ENCODE measurements around the gene RAB7A.

Gene RAB7A

DNA sequence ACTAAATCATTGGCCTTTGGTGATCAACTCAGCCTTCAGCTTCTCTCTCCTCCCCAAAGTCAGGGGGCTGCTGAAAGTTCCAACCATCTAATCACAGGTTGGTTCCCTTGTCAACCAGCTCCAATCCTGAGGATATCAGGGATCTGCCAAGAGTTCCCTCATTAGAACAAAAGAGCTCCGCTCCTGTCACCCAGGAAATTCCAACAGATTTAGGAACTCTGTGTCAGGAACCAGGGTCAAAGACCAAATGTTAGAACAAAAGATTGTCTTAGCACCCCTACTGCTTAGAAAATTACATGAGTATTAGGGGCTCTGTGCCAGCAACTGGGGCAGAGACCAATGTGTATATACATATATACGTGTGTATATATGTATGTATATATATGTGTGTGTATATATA, 32.3 kb upstream of the RAB7A start:
- Histone ChIP-seq H3K79me2 (no peaks in the 10 kb centered on the region), H3K4me2 (ENCODE audit: low read length) (no peak overlapping the region), H2AFZ (no peak overlapping the region), H3K4me3 (ENCODE audit: low read depth, low read length) (no peak overlapping the region), H3K9me3 (ENCODE audit: control insufficient read depth, low read length) (no peaks in the 10 kb centered on the region), H3K9ac (no peak overlapping the region), H3K4me1 (no peaks in the 10 kb centered on the region), H3K27ac (no peak overlapping the region), H3K27me3 (ENCODE audit: control insufficient read depth, insufficient read depth, low read length) (no peaks in the 10 kb centered on the region), H3K36me3 (ENCODE audit: control insufficient read depth, insufficient read depth, low read length) (no peaks in the 10 kb centered on the region)
- TF ChIP-seq, protein P1, sequence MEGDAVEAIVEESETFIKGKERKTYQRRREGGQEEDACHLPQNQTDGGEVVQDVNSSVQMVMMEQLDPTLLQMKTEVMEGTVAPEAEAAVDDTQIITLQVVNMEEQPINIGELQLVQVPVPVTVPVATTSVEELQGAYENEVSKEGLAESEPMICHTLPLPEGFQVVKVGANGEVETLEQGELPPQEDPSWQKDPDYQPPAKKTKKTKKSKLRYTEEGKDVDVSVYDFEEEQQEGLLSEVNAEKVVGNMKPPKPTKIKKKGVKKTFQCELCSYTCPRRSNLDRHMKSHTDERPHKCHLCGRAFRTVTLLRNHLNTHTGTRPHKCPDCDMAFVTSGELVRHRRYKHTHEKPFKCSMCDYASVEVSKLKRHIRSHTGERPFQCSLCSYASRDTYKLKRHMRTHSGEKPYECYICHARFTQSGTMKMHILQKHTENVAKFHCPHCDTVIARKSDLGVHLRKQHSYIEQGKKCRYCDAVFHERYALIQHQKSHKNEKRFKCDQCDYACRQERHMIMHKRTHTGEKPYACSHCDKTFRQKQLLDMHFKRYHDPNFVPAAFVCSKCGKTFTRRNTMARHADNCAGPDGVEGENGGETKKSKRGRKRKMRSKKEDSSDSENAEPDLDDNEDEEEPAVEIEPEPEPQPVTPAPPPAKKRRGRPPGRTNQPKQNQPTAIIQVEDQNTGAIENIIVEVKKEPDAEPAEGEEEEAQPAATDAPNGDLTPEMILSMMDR (IDR thresholded peaks at IDR 0.05), result no peak

DNA sequence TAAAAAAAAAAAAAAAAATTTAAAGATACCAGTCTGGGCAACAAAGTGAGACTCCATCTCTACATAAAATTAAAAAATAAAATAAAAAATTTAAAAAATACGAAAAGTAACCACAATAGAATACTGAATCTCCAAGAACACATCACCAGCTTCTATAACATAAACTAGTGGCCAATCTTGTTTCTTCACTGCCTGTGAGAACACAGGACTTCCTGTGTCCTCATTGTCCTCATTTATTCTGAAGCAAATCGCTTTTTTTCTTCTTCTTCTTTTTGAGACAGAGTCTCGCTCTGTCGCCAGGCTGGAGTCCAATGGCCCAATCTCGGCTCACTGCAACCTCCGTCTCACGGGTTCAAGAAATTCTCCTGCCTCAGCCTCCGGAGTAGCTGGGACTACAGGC, 28.6 kb upstream of the RAB7A start:
- TF ChIP-seq, protein P1 (IDR thresholded peaks at IDR 0.05), result no peak
- no peak overlapping the region for H3K4me2 ChIP-seq (ENCODE audit: low read length)
- no peak overlapping the region for H3K27ac ChIP-seq

DNA sequence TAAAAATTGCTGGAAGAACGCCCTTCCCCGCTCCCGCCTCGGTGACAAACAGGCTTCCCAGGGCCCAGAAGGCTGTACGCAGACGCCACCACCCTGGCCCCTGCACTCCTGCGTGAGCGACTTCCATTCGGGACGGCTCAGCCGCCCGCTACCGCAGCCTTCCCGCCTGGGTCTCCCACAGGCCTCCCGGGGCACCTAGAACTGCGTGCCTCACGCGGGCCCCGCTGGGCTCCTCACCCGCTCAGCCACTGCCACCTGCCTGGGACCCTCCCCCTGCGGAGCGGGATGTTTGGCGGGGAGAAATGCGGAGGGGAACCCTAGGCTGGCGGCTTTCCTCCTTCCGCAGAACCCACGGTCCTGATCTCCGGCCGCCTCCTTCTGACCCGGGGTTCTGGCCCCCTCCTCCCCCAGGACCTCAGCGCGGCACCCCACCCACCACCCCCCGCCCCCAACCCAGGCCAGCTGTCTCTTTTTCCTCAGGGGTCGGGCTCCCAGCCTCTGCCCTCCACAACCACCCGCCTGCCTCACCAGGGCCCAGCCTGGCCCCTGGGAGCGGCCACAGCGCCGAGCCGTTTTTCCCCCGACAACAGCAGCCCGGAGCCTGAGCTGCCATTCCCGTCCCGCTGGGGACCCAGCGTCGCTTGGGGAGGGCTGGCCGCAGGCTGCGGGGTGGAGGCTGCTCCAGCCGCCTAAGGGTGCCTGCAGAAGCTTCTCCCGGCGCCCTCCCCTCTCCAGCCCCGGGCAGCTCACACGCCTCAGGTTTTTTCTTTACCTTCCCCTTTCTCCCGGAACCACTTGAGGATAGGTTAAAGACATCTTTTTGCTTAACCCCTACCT, 27.6 kb upstream of the RAB7A start:
- no peaks in the 10 kb centered on the region for H3K79me2 ChIP-seq
- peak overlapping the region; percentile 65 for H3K4me2 ChIP-seq (ENCODE audit: low read length)
- no peaks in the 10 kb centered on the region for H3K27me3 ChIP-seq (ENCODE audit: control insufficient read depth, insufficient read depth, low read length)
- TF ChIP-seq, protein P1 (IDR thresholded peaks at IDR 0.05), result no peak
- H3K27ac ChIP-seq, result no peak overlapping the region
- H3K36me3 ChIP-seq (ENCODE audit: control insufficient read depth, insufficient read depth, low read length), result no peaks in the 10 kb centered on the region
- H3K9me3 ChIP-seq (ENCODE audit: control insufficient read depth, low read length), result no peaks in the 10 kb centered on the region
- no peaks in the 10 kb centered on the region for H3K4me1 ChIP-seq
- H3K9ac ChIP-seq, result no peak overlapping the region
- peak overlapping the region; percentile 83 for H2AFZ ChIP-seq
- H3K4me3 ChIP-seq (ENCODE audit: low read depth, low read length), result peak overlapping the region; percentile 13

More for the DNA sequence above, 28.6 kb upstream of the RAB7A start:
- H3K9ac ChIP-seq, result no peak overlapping the region
- no peaks in the 10 kb centered on the region for H3K4me1 ChIP-seq
- no peak overlapping the region for H3K4me3 ChIP-seq (ENCODE audit: low read depth, low read length)
- H3K27me3 ChIP-seq (ENCODE audit: control insufficient read depth, insufficient read depth, low read length), result no peaks in the 10 kb centered on the region
- H3K36me3 ChIP-seq (ENCODE audit: control insufficient read depth, insufficient read depth, low read length), result no peaks in the 10 kb centered on the region
- no peaks in the 10 kb centered on the region for H3K9me3 ChIP-seq (ENCODE audit: control insufficient read depth, low read length)
- H3K79me2 ChIP-seq, result no peaks in the 10 kb centered on the region
- no peak overlapping the region for H2AFZ ChIP-seq

DNA sequence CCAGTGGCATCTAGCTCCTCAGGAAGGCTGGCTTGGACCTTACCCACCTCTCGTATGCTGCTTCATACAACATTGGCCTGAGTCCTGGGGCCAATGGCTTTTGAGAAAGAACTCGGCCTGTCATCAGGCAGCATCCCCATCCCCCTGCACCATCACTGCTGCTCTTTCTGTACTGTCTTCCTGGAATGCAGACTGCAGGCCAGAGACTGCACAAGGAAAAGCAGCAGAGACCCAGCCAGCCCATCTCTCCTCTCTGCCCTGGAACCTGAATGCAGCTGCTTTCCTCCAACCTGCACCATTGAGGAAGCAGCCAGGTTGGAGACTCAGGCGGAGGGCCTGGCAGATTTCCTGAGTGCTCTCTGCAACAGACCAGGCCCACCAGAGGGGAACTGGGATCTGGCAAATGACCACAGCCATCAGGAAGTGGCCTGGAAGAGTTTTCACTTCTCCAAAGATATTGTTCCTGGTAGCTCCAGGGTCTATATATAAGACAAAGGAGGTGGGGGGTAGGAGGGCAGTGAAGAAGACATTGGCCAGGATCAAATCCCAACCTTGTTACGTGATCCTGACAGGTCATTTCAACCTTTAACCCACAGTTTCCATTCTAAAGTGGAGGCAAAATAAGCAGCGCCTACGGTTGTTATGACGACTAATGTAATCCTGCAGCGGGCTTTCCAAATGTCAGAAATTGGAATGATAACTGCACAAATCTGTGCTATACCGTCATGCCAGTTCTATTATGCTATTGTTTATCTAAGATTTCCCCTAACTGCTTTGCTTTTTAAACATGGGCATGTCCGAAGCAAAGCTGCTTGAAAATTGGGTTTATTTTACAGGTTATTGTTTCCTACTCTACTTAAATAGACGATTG, 24.4 kb upstream of the RAB7A start:
- TF ChIP-seq, protein P1 (IDR thresholded peaks at IDR 0.05), result no peak
- no peaks in the 10 kb centered on the region for H3K36me3 ChIP-seq (ENCODE audit: control insufficient read depth, insufficient read depth, low read length)
- H3K79me2 ChIP-seq, result no peaks in the 10 kb centered on the region
- H3K27me3 ChIP-seq (ENCODE audit: control insufficient read depth, insufficient read depth, low read length), result no peaks in the 10 kb centered on the region
- H3K9me3 ChIP-seq (ENCODE audit: control insufficient read depth, low read length), result no peaks in the 10 kb centered on the region
- no peak overlapping the region for H3K4me3 ChIP-seq (ENCODE audit: low read depth, low read length)
- peaks cover 3% of the 10 kb centered on the region for H3K4me1 ChIP-seq
- H2AFZ ChIP-seq, result no peak overlapping the region
- no peak overlapping the region for H3K27ac ChIP-seq
- H3K4me2 ChIP-seq (ENCODE audit: low read length), result no peak overlapping the region
- no peak overlapping the region for H3K9ac ChIP-seq

All from parathyroid adenoma (tissue), 2 donors.